WI38 (cell line): ENCODE results near the gene ARL13B.

Source experiments
- H3K4me3 ChIP-seq: 2 replicates; pipeline ENCODE4 v1.5.1; 2011; ENCODE audit warnings: low read depth, mild to moderate bottlenecking, control low read depth, low read length
- CTCF ChIP-seq: IDR thresholded peaks from 2 replicates; pipeline ENCODE4 v1.5.1; 2012; ENCODE audit warnings: low read depth, mild to moderate bottlenecking, control low read depth, low read length

The ARL13B gene

GRCh38 chr3:94089126-94089525, 109.2 kb downstream of the ARL13B start:
- no peak for TF ChIP-seq CTCF
- H3K4me3 ChIP-seq, result no peak overlapping the region

DNA sequence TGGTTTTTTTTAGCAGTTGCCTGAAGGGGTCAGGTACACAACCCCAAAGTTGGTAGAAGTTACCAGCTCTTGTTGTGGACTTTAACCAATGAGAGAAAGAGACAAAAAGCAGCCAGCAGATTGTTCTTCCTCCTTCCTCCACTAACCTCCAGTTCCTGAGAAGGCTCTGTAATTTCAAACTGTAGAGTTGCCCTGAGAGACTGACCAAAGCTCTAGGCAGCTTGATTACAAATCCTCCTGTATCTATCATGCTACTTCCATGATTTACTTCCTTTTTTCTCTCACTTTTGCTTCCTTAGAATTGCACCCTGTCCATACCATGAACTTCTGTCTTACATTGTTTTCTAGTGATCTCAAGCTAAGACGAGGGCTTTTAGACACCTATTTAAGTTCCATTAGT, 112.1 kb downstream of the ARL13B start:
- TF ChIP-seq CTCF, result no peak
- no peak overlapping the region for H3K4me3 ChIP-seq

DNA sequence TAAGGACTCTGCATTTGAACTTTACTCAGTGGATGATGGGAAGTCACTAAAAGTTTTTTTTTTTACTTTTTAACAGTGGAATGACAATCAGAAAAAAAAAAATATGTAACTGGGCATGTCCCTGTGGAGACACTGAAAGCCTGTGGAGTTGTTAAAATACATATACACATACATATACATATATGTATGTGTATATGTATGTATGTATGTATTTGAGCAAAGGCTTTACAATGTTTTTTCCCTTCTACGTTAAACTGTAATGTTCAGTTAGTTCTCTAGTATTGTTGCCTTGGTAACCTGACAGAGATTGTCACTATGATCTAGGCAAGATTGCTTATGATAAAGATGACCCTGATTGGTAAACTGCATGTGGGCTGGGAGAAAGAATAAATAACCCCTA, 113.2 kb downstream of the ARL13B start:
- no peak overlapping the region for H3K4me3 ChIP-seq
- no peak for TF ChIP-seq CTCF

- TF ChIP-seq CTCF, result no peak
- H3K4me3 ChIP-seq, result no peak overlapping the region
Measured at GRCh38 chr3:94095111-94095510, 115.2 kb downstream of the ARL13B start.

- no peak for TF ChIP-seq CTCF
- no peak overlapping the region for H3K4me3 ChIP-seq
Measured at GRCh38 chr3:94098452-94098851, 118.5 kb downstream of the ARL13B start.

GRCh38 chr3:94099311-94099710, 119.4 kb downstream of the ARL13B start:
- no peak for TF ChIP-seq CTCF
- no peak overlapping the region for H3K4me3 ChIP-seq

DNA sequence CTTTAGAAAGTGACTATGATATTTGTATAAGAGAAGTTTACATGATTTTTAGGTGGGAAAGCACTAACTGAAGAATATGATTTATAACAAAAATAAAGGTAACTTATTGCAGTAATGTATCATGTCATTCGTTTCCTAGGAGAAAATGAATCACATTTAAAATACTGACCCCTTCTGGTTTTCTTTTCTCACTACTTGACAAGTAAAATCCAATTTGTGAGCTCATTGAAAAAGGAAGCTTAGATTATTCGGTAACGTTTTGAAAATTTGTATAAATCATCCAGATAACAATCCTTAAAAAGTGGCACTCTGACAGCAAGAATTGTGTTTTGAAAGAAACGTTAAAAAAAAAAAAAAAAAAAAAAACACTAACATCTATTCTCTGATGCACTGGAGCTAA, 121.9 kb downstream of the ARL13B start:
- no peak; the same call in 1 of the 2 replicates for TF ChIP-seq CTCF

More for the DNA sequence above, 121.9 kb downstream of the ARL13B start:
- H3K4me3 ChIP-seq, result no peak overlapping the region
